ENCODE data around the gene TIMP2.
"Not testable (repeated sequence)": the region's sequence is repeated elsewhere in the genome, so short reads cannot be mapped to it uniquely, and the experiment has no call there.

The TIMP2 gene

GRCh38 chr17:78956254-78956653 lies 31.1 kb upstream of the TIMP2 start:
- no peak for DNase-seq (ENCODE audit: low spot score)

- DNase-seq (ENCODE audit: low spot score), result no peak
Observed at GRCh38 chr17:78954684-78955083, 29.5 kb upstream of the TIMP2 start.

- no peak for DNase-seq (ENCODE audit: low spot score)
Observed at GRCh38 chr17:78953356-78954350, 28.5 kb upstream of the TIMP2 start.

- DNase-seq (ENCODE audit: low spot score), result no peak
Observed at GRCh38 chr17:78952706-78953105, 27.5 kb upstream of the TIMP2 start.

GRCh38 chr17:78951967-78952551 lies 26.9 kb upstream of the TIMP2 start:
- no peak for DNase-seq (ENCODE audit: low spot score)

- DNase-seq (ENCODE audit: low spot score), result no peak
Observed at GRCh38 chr17:78950870-78951269, 25.7 kb upstream of the TIMP2 start.

- no peak for DNase-seq (ENCODE audit: low spot score)
Observed at GRCh38 chr17:78947235-78948149, 22.3 kb upstream of the TIMP2 start.

GRCh38 chr17:78946631-78947030 lies 21.4 kb upstream of the TIMP2 start:
- DNase-seq (ENCODE audit: low spot score), result no peak

GRCh38 chr17:78946131-78946530 lies 20.9 kb upstream of the TIMP2 start:
- DNase-seq (ENCODE audit: low spot score), result no peak

GRCh38 chr17:78945455-78945854 lies 20.3 kb upstream of the TIMP2 start:
- DNase-seq (ENCODE audit: low spot score), result not testable (repeated sequence)

- no peak for DNase-seq (ENCODE audit: low spot score)
Observed at GRCh38 chr17:78944956-78945355, 19.8 kb upstream of the TIMP2 start.

- no peak for DNase-seq (ENCODE audit: low spot score)
Observed at GRCh38 chr17:78944026-78944425, 18.8 kb upstream of the TIMP2 start.

GRCh38 chr17:78940708-78941107 lies 15.5 kb upstream of the TIMP2 start:
- DNase-seq (ENCODE audit: low spot score), result no peak

GRCh38 chr17:78940258-78940657 lies 15.1 kb upstream of the TIMP2 start:
- no peak for DNase-seq (ENCODE audit: low spot score)

GRCh38 chr17:78939615-78940014 lies 14.4 kb upstream of the TIMP2 start:
- DNase-seq (ENCODE audit: low spot score), result no peak

GRCh38 chr17:78937561-78937960 lies 12.4 kb upstream of the TIMP2 start:
- no peak for DNase-seq (ENCODE audit: low spot score)

- DNase-seq (ENCODE audit: low spot score), result no peak
Observed at GRCh38 chr17:78935419-78936323, 10.5 kb upstream of the TIMP2 start.

- no peak for DNase-seq (ENCODE audit: low spot score)
Observed at GRCh38 chr17:78934681-78935418, 9.7 kb upstream of the TIMP2 start.

- DNase-seq (ENCODE audit: low spot score), result no peak
Observed at GRCh38 chr17:78933959-78934568, 8.9 kb upstream of the TIMP2 start.
